ENCODE data around the gene ATN1.

GRCh38 chr12:6891646-6892001 lies 36.1 kb upstream of the ATN1 start:
- TF ChIP-seq CTCF (IDR thresholded peaks at IDR 0.05 in 4 of 5, conservative IDR thresholded peaks at IDR 0.05 in 1 of 5), result no peak
- no peak for TF ChIP-seq POLR2A (IDR thresholded peaks at IDR 0.05)
